ENCODE results near the gene UVRAG. TPM values are rescaled to one million over a fixed set of nuclear protein-coding genes. Genes with fewer than 3 reads are reported as not detected.
A peak's percentile ranks its signal among the peaks of the same experiment; 100 is the strongest.

The UVRAG gene
- total RNA-seq, 3 donors from 2014 or later = 43.3 to 73.0 (median 48.9) TPM

GRCh38 chr11:76120513-76121101 lies 305.6 kb downstream of the UVRAG start:
- H3K4me3 ChIP-seq = no peak overlapping the region
- H3K27ac ChIP-seq = no peak overlapping the region
- no peaks in the 10 kb centered on the region for H3K4me1 ChIP-seq
- intact Hi-C loops (cut with DNase I; ENCODE audit: low total_unique reads) = no loop called here
- H3K9me3 ChIP-seq = no peaks in the 10 kb centered on the region
- DNase-seq (ENCODE audit: low spot score in 2 of 2) = no peak
- no peak for TF ChIP-seq POLR2A (IDR thresholded peaks at IDR 0.05)
- no peak for TF ChIP-seq POLR2AphosphoS5 (IDR thresholded peaks at IDR 0.05)
- TF ChIP-seq CTCF (IDR thresholded peaks at IDR 0.05) = no peak
- no peaks in the 10 kb centered on the region for H3K27me3 ChIP-seq
- no peaks in the 10 kb centered on the region for H3K36me3 ChIP-seq

GRCh38 chr11:76123248-76123647 lies 308.2 kb downstream of the UVRAG start:
- no peaks in the 10 kb centered on the region for H3K27me3 ChIP-seq
- DNase-seq (ENCODE audit: low spot score in 2 of 2) = peak in 1 of 2 donors; percentile 34
- no peaks in the 10 kb centered on the region for H3K4me1 ChIP-seq
- H3K9me3 ChIP-seq = no peaks in the 10 kb centered on the region
- intact Hi-C loops (cut with DNase I; ENCODE audit: low total_unique reads) = no loop called here
- H3K4me3 ChIP-seq = no peak overlapping the region
- H3K27ac ChIP-seq = peak overlapping the region; percentile 49 to 57
- no peaks in the 10 kb centered on the region for H3K36me3 ChIP-seq
- TF ChIP-seq CTCF (IDR thresholded peaks at IDR 0.05) (no peak), POLR2A (IDR thresholded peaks at IDR 0.05) (no peak), POLR2AphosphoS5 (IDR thresholded peaks at IDR 0.05) (no peak)

GRCh38 chr11:76124905-76125770 lies 310.1 kb downstream of the UVRAG start:
- H3K27me3 ChIP-seq = no peaks in the 10 kb centered on the region
- no peak for TF ChIP-seq POLR2AphosphoS5 (IDR thresholded peaks at IDR 0.05)
- TF ChIP-seq POLR2A (IDR thresholded peaks at IDR 0.05) = no peak
- TF ChIP-seq CTCF (IDR thresholded peaks at IDR 0.05) = no peak
- no peak for DNase-seq (ENCODE audit: low spot score in 2 of 2)
- H3K27ac ChIP-seq = no peak overlapping the region
- H3K36me3 ChIP-seq = no peaks in the 10 kb centered on the region
- intact Hi-C loops (cut with DNase I; ENCODE audit: low total_unique reads) = no loop called here
- no peaks in the 10 kb centered on the region for H3K9me3 ChIP-seq
- no peak overlapping the region for H3K4me3 ChIP-seq
- H3K4me1 ChIP-seq = no peaks in the 10 kb centered on the region

GRCh38 chr11:76129729-76130128 lies 314.7 kb downstream of the UVRAG start:
- peaks cover 0 to 12% of the 10 kb centered on the region in 2 donors for H3K4me1 ChIP-seq
- intact Hi-C loops (cut with DNase I; ENCODE audit: low total_unique reads) = no loop called here
- no peaks in the 10 kb centered on the region for H3K27me3 ChIP-seq
- H3K9me3 ChIP-seq = no peaks in the 10 kb centered on the region
- TF ChIP-seq POLR2A (IDR thresholded peaks at IDR 0.05) (no peak), CTCF (IDR thresholded peaks at IDR 0.05) (no peak), POLR2AphosphoS5 (IDR thresholded peaks at IDR 0.05) (no peak)
- no peaks in the 10 kb centered on the region for H3K36me3 ChIP-seq
- peak overlapping the region in 1 of 2 donors; percentile 0 for H3K27ac ChIP-seq
- DNase-seq (ENCODE audit: low spot score in 2 of 2) = no peak
- H3K4me3 ChIP-seq = no peak overlapping the region

GRCh38 chr11:76131142-76131541 lies 316.1 kb downstream of the UVRAG start:
- Histone ChIP-seq H3K4me3 (no peak overlapping the region), H3K27me3 (no peaks in the 10 kb centered on the region), H3K36me3 (no peaks in the 10 kb centered on the region), H3K4me1 (peaks cover 0 to 12% of the 10 kb centered on the region in 2 donors), H3K9me3 (no peaks in the 10 kb centered on the region), H3K27ac (peak overlapping the region; percentile 61 to 68)
- DNase-seq (ENCODE audit: low spot score in 2 of 2) = no peak
- intact Hi-C loops (cut with DNase I; ENCODE audit: low total_unique reads) = no loop called here
- TF ChIP-seq POLR2AphosphoS5 (IDR thresholded peaks at IDR 0.05) = no peak
- no peak for TF ChIP-seq CTCF (IDR thresholded peaks at IDR 0.05)
- TF ChIP-seq POLR2A (IDR thresholded peaks at IDR 0.05) = no peak
